ENCODE measurements around the gene KAZN. TPM values are rescaled to one million over a fixed set of nuclear protein-coding genes. Genes with fewer than 3 reads are reported as not detected.

The KAZN gene
- total RNA-seq, 4 donors from 2014 or later = 9.2 to 30.6 (median 21.2) TPM

DNA sequence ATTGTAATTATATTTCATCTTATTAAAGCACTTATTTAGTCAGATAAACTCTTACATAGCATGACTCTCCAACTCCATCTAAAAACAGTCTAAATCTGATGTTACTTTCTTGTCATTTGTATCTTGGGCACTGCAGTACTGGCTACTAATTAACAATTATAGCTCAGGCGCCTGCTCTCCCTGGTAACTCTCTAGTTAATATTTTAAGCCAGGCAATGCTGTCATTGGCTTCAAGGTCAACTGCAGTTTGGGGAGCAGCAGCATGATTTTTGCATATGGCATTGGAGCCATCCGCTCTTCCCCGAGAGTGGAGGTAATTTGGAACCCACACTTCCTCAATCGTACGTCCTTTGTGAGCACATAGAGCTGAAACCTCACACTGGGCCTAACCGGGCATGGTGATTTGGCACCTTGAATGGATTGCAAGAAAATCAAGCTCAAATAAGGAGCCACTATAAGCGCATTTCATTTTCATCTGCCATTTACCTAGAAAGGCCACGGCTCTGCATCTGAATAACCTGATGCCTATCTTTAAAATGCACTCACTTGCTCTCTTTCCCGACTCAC, 187.7 kb downstream of the KAZN start:
- ATAC-seq (ENCODE audit: low FRiP score) (no peak), DNase-seq (ENCODE audit: low spot score) (no peak)
- no peak for TF ChIP-seq CTCF (IDR thresholded peaks at IDR 0.05)

- TF ChIP-seq CTCF (IDR thresholded peaks at IDR 0.05) = no peak
- DNase-seq (ENCODE audit: low spot score) (no peak), ATAC-seq (ENCODE audit: low FRiP score) (no peak)
These were observed 188.2 kb downstream of the KAZN start for GRCh38 chr1:14786681-14787080.

- ATAC-seq (ENCODE audit: low FRiP score) (no peak), DNase-seq (ENCODE audit: low spot score) (no peak)
- no peak for TF ChIP-seq CTCF (IDR thresholded peaks at IDR 0.05)
These were observed 189.1 kb downstream of the KAZN start for GRCh38 chr1:14787604-14788003.

DNA sequence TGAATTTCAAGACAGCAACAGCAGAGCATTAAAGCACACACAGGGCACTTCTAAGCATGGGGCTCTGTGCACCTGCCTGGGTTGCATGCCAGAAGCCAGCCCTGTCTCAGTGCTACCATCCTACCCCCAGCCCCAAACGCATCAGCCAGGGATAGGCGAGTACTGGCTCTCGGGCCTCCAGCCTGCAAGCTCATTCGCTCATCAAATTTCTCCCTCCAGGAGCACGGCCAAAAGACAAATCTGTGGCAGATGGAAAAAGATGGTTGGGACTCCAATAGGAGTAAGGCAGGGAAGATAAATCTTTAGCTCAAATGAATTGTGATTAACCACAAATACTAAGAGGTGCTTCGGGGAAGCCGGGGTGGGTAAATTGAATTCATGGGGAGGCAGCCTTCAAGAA, 189.6 kb downstream of the KAZN start:
- ATAC-seq (ENCODE audit: low FRiP score) = no peak
- TF ChIP-seq CTCF (IDR thresholded peaks at IDR 0.05) = no peak

GRCh38 chr1:14790982-14791381, 192.5 kb downstream of the KAZN start:
- no peak for TF ChIP-seq CTCF (IDR thresholded peaks at IDR 0.05)
- DNase-seq (ENCODE audit: low spot score) (no peak), ATAC-seq (ENCODE audit: low FRiP score) (no peak)

More for the DNA sequence above, 189.6 kb downstream of the KAZN start:
- DNase-seq (ENCODE audit: low spot score) = no peak

DNA sequence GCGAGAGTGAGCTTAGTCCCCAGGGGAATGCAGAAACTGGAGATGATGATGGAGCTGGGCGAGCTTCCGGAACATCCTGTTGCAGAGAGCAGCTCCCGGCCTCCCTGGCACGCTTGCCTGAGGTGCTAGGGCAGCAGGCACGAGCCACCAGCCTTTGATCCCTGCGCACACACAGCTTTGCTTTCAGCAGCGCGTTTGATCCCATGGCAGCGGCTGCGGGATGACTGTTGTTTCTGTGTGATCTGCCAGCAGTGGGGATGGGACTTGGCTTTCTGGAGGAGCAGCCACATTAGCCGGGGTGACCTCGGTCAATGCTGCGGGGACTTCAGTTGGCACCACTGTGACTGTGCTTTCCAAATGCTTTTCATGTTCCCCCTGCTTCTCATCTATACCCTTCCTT, 193.2 kb downstream of the KAZN start:
- TF ChIP-seq CTCF (IDR thresholded peaks at IDR 0.05) = no peak
- no peak for ATAC-seq (ENCODE audit: low FRiP score)
- DNase-seq (ENCODE audit: low spot score) = no peak

- DNase-seq (ENCODE audit: low spot score) = no peak
- no peak for TF ChIP-seq CTCF (IDR thresholded peaks at IDR 0.05)
- no peak for ATAC-seq (ENCODE audit: low FRiP score)
These were observed 195.8 kb downstream of the KAZN start for GRCh38 chr1:14794136-14794768.

Data from omental fat pad (tissue), 4 donors.